GM12878 (cell line): ENCODE data around the gene XPNPEP1. TPM values are rescaled to one million over a fixed set of nuclear protein-coding genes. Genes with fewer than 3 reads are reported as not detected.

ENCODE experiments used
- ATAC-seq: fragments of 200-7000 bp; cut with Tn5 transposase; 3 replicates; pipeline ENCODE4 v1.9.1; 2020; ENCODE audit warnings: mild to moderate bottlenecking, moderate library complexity
- BruUV-seq: library from RNA; stranded (reverse); fragments of 400-500 nt; replicated peaks from 2 replicates; lab custom pipeline; 2021; lab: Mats Ljungman, UMichigan
- CTCF ChIA-PET: fragments of 300-600 bp; sonication (Branson Sonifier 250); formaldehyde crosslinking; extraction: SDS; loops from one replicate; lab custom pipeline; 2021; ENCODE audit warnings: inconsistent platforms; lab: Yijun Ruan, JAX
- POLR2A ChIA-PET: fragments of 350-600 bp; formaldehyde crosslinking; extraction: SDS; loops from one replicate; lab custom pipeline; 2021; ENCODE audit warnings: inconsistent platforms; lab: Charles Lee
- RAD21 ChIA-PET: fragments of 300-600 bp; sonication (Branson Sonifier 250); formaldehyde crosslinking; loops from one replicate; lab custom pipeline; 2023; ENCODE audit warnings: antibody characterized with exemption; ENCODE audit not compliant: unreplicated experiment; lab: Charles Lee
- SMC1A ChIA-PET: fragments of 300-600 bp; sonication (Branson Sonifier 250); formaldehyde crosslinking; loops from one replicate; lab custom pipeline; 2023; ENCODE audit not compliant: unreplicated experiment, uncharacterized antibody; lab: Charles Lee
- DNase-seq: peaks from one replicate; pipeline ENCODE4 v3.0.0-alpha.2; 2011; ENCODE audit warnings: low read depth, low spot score
- FAIRE-seq: peaks from 3 replicates; lab custom pipeline; 2011; peaks lifted over from hg19 to GRCh38; lab: Jason Lieb, UNC
- H2AFZ ChIP-seq: 2 replicates; pipeline ENCODE4 v1.6.0; 2011; ENCODE audit warnings: low read depth, low read length, control low read depth; ENCODE audit not compliant: control insufficient read depth
- H3K27ac ChIP-seq: 2 replicates; pipeline ENCODE4 v1.5.1; 2011; ENCODE audit warnings: control low read depth; ENCODE audit not compliant: control insufficient read depth, insufficient read depth
- H3K27me3 ChIP-seq, 2 experiments: replicated peaks in 1 of 2; 2 replicates each; pipeline versions ENCODE4 v1.6.0 to v1.6.1; 2011; ENCODE audit warnings: low read length in 1 of 2; ENCODE audit not compliant: control insufficient read depth in 2 of 2, insufficient read depth in 2 of 2
- H3K36me3 ChIP-seq, 2 experiments: 2 replicates each; pipeline ENCODE4 v1.5.1; 2011; ENCODE audit warnings: low read length in 1 of 2; ENCODE audit not compliant: control insufficient read depth in 2 of 2, insufficient read depth in 2 of 2
- H3K4me1 ChIP-seq: 2 replicates; pipeline ENCODE4 v1.6.1; 2011; ENCODE audit warnings: mild to moderate bottlenecking, low read length, moderate library complexity, mixed read lengths; ENCODE audit not compliant: control insufficient read depth, insufficient read depth
- H3K4me2 ChIP-seq: 2 replicates; pipeline ENCODE4 v1.6.0; 2011; ENCODE audit warnings: control low read depth; ENCODE audit not compliant: control insufficient read depth, insufficient read depth
- H3K4me3 ChIP-seq: fragments of 200-600 bp; sonication (generic); 2 replicates; pipeline ENCODE4 v1.5.1; 2016
- H3K79me2 ChIP-seq: 2 replicates; pipeline ENCODE4 v1.6.0; 2011; ENCODE audit warnings: low read length; ENCODE audit not compliant: control insufficient read depth, insufficient read depth
- H3K9ac ChIP-seq: 2 replicates; pipeline ENCODE4 v1.8.0; 2011; ENCODE audit warnings: low read length, control low read depth, mixed read lengths; ENCODE audit not compliant: control insufficient read depth, insufficient read depth
- H3K9me3 ChIP-seq: replicated peaks from 3 replicates; pipeline ENCODE4 v1.5.1; 2011; ENCODE audit warnings: mild to moderate bottlenecking, low read length; ENCODE audit not compliant: control insufficient read depth, insufficient read depth
- H4K20me1 ChIP-seq: 2 replicates; pipeline ENCODE4 v1.6.0; 2011; ENCODE audit not compliant: control insufficient read depth, insufficient read depth
- PAX5 ChIP-seq: IDR thresholded peaks from 2 replicates; pipeline ENCODE4 v1.6.1; 2011; ENCODE audit warnings: low read depth, low read length, borderline replicate concordance
- YBX1 ChIP-seq: fragments of 450-650 bp; IDR thresholded peaks from 2 replicates; pipeline ENCODE4 v1.6.1; 2016; ENCODE audit warnings: antibody characterized with exemption
- ZNF217 ChIP-seq: fragments of 450-650 bp; IDR thresholded peaks from 2 replicates; pipeline ENCODE4 v1.6.1; 2017; ENCODE audit warnings: antibody characterized with exemption, mild to moderate bottlenecking
- in situ Hi-C: fragments of 300-500 bp; cut with MboI; formaldehyde crosslinking; loops from 9 replicates; pipeline ENCODE4 v1.14.3; 2018; ENCODE audit warnings: mixed read lengths
- intact Hi-C: fragments of 100-400 bp; cut with micrococcal nuclease; formaldehyde crosslinking; loops from one replicate; pipeline ENCODE4 v1.14.2; 2022; ENCODE audit not compliant: unreplicated experiment
- polyA plus RNA-seq, 11 experiments: library from polyadenylated mRNA; depleted of rRNA in 4 of 11; unstranded in 6 of 11; stranded (reverse) in 5 of 11; fragments of >200 nt; fragmentation: Nextera tagmentation in 4 of 11; fragmentation: Illumina TruSeq in 1 of 11; extraction: Ambion mirVana in 4 of 11; extraction: Trizol in 1 of 11; gene quantifications; 1 replicate in 1 of 11; 2 replicates in 10 of 11; pipeline versions ENCODE4 v1.2.1 to v1.2.3, GENCODE V29; 2011 to 2016; ENCODE audit warnings: inconsistent platforms in 2 of 11, missing spikeins in 2 of 11, low read depth in 1 of 11
- total RNA-seq, 4 experiments: library from RNA; depleted of rRNA in 3 of 4; stranded (reverse); fragments of >200 nt in 3 of 4; fragmentation: Illumina TruSeq in 1 of 4; extraction: Trizol in 1 of 4; gene quantifications; 2 replicates each; pipeline versions ENCODE4 v1.2.1 to v1.2.3, GENCODE V29; 2013 to 2021
- TF ChIP-seq, protein P1 (sequence below): IDR thresholded peaks from 2 replicates; pipeline ENCODE4 v1.6.1; 2012; ENCODE audit warnings: low read depth, low read length, improper control_type of control experiment
- TF ChIP-seq, protein P2 (sequence below): IDR thresholded peaks from 2 replicates; pipeline ENCODE4 v1.6.1; 2012; ENCODE audit warnings: improper control_type of control experiment, low read depth, low read length; ENCODE audit not compliant: insufficient replicate concordance

Gene XPNPEP1
- total and polyA plus RNA-seq, 10 of the 15 experiments (the other 5 are each of a cell fraction or from before 2014, with no cell fraction given) = 22.7 to 108 (median 43.5) TPM

- no peak overlapping the region for H3K4me3 ChIP-seq
- CTCF ChIA-PET = interaction anchor here (2.6 to 3.4 kb wide), 2 partner anchors 10 kb away, joined by 9 to 30 read pairs; no protein-coding TSS in a partner anchor
- TF ChIP-seq ZNF217 = no peak
- TF ChIP-seq PAX5 = no peak
- TF ChIP-seq YBX1 = no peak
- TF ChIP-seq, protein P1, sequence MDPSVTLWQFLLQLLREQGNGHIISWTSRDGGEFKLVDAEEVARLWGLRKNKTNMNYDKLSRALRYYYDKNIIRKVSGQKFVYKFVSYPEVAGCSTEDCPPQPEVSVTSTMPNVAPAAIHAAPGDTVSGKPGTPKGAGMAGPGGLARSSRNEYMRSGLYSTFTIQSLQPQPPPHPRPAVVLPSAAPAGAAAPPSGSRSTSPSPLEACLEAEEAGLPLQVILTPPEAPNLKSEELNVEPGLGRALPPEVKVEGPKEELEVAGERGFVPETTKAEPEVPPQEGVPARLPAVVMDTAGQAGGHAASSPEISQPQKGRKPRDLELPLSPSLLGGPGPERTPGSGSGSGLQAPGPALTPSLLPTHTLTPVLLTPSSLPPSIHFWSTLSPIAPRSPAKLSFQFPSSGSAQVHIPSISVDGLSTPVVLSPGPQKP = no peak
- TF ChIP-seq, protein P2, sequence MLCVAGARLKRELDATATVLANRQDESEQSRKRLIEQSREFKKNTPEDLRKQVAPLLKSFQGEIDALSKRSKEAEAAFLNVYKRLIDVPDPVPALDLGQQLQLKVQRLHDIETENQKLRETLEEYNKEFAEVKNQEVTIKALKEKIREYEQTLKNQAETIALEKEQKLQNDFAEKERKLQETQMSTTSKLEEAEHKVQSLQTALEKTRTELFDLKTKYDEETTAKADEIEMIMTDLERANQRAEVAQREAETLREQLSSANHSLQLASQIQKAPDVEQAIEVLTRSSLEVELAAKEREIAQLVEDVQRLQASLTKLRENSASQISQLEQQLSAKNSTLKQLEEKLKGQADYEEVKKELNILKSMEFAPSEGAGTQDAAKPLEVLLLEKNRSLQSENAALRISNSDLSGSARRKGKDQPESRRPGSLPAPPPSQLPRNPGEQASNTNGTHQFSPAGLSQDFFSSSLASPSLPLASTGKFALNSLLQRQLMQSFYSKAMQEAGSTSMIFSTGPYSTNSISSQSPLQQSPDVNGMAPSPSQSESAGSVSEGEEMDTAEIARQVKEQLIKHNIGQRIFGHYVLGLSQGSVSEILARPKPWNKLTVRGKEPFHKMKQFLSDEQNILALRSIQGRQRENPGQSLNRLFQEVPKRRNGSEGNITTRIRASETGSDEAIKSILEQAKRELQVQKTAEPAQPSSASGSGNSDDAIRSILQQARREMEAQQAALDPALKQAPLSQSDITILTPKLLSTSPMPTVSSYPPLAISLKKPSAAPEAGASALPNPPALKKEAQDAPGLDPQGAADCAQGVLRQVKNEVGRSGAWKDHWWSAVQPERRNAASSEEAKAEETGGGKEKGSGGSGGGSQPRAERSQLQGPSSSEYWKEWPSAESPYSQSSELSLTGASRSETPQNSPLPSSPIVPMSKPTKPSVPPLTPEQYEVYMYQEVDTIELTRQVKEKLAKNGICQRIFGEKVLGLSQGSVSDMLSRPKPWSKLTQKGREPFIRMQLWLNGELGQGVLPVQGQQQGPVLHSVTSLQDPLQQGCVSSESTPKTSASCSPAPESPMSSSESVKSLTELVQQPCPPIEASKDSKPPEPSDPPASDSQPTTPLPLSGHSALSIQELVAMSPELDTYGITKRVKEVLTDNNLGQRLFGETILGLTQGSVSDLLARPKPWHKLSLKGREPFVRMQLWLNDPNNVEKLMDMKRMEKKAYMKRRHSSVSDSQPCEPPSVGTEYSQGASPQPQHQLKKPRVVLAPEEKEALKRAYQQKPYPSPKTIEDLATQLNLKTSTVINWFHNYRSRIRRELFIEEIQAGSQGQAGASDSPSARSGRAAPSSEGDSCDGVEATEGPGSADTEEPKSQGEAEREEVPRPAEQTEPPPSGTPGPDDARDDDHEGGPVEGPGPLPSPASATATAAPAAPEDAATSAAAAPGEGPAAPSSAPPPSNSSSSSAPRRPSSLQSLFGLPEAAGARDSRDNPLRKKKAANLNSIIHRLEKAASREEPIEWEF = no peak
- TF ChIP-seq, all 136 proteins: peak for 0
- Histone ChIP-seq H3K4me1 (no peaks in the 10 kb centered on the region), H3K9me3 (no peaks in the 10 kb centered on the region), H3K4me2 (no peak overlapping the region), H3K27me3 (peaks cover 0 to 3% of the 10 kb centered on the region in 2 experiments; a peak in 2 of 4 replicates), H3K79me2 (no peaks in the 10 kb centered on the region), H3K36me3 (no peaks in the 10 kb centered on the region), H3K9ac (no peak overlapping the region), H2AFZ (no peak overlapping the region), H4K20me1 (no peaks in the 10 kb centered on the region), H3K27ac (no peak overlapping the region)
- no peak for ATAC-seq
- RAD21 ChIA-PET = interaction anchor here (1.3 kb wide), 1 partner anchor 67 kb away, joined by 4 read pairs; no protein-coding TSS in a partner anchor
- POLR2A ChIA-PET = no interaction called here
- in situ Hi-C loops (no loop called here), intact Hi-C loops (no loop called here)
- no TSS peak for BruUV-seq
- SMC1A ChIA-PET = interaction anchor here (0.8 kb wide), 1 partner anchor 11 kb away, joined by 3 read pairs; no protein-coding TSS in a partner anchor
- no peak for DNase-seq
- FAIRE-seq = no peak
Measured at GRCh38 chr10:109967739-109968088, 44.4 kb upstream of the XPNPEP1 start.
